ENCODE measurements around the gene CAMTA1.

Gene CAMTA1

DNA sequence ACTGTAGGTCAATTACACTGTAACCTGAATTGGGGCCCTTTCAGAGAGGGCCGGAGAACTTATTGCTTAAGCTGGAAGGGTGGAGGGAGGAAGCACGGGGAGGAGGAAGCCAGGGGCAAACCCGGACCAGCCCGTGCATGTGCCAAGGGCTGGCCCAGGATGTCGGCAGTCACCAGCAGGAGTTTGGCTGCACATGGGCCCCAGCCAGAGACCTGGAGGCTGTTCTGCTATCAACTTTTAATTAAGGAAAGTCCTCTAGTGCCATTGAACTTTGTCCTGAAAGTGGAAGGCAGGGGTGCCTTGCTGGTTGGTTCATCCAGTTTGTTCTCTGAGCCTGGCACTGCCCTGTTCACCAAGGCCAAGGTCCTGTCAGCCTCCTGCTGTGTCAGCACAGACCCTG lies 785.1 kb downstream of the CAMTA1 start:
- DNase-seq, result no peak

DNA sequence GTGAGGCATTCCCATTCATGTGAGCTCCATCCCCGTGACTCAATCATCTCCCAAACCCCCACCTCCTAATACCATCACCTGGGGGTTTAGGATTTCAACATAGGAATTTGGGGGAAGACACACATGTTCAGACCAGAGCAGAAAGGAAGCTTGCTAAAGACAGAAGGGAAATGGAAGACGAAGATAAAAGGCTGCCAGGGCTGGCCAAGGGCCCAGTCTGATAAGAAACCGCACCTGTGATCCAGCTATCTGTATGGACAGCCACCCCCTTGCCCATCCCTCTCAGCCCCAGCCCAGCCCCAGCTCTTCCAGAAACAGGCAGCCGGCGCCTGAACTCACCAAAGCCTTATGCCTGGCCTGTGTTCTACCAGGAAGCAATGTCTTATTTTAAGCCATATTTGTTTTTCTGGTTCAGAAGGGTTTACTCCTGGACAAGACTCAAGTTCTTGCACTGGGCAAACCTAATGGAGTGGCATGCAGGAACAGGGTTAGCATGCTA lies 787.4 kb downstream of the CAMTA1 start:
- DNase-seq, result no peak

DNA sequence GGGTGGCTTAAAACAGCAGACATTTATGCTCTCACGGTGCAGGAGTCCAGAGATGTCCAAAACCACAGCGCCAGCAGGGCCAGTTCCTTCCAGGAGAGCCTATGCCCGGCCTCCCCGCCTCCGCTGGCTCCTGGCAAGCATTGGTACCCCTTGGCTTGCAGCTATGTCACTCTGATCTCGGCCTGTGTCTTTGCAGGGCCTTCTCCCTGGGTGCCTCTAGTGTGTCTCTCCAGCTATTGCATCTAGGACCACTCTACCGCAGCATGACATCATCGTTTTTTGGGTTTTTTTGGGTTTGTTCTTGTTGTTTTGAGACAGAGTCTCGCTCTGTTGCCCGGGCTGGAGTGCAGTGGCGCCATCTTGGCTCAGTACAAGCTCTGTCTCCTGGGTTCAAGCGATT lies 788.2 kb downstream of the CAMTA1 start:
- DNase-seq, result no peak

DNA sequence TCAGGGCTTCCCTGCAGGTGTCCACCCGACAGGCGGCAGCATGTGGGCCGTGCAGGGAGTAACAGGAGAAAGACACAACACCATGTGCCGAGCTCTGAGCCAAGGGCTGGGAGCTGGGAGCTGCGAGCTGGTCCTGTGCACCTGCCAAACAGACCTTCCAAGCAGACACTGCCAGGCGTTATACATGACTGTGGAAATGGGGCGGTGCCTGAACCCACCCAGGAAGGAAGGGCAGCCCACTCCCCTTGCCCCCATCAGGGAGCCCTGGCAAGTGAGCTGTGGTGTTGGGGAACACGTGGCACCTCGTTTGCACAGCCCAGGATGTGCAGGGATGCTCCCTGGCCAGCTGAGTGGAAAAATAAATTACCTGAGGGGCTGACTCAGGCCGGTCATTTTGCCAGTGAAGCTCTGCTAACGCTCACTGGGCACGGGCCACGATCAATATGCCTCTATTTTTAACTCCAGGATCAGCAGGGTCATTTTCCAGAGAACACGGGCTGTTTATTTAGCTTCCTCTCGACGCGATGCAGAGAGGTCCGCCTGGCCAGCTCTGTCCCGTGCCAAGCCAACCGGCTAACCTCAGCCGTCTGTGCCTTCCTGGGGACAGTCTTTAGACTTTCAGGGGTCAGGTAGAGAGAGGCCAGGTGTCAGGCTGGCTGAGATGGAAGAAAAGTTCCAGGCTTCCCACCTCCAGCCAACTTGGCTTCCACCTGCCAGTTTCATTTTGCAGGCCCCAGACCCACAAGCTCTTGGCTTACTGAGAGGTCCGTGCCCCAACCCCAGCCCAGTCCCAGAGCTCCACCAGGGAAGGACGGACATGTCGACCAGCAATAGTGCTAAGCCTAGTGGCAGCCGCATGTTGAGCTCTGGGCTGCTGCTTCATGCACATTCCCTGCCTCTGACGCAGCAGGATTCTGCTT lies 789.1 kb downstream of the CAMTA1 start:
- no peak for DNase-seq

DNA sequence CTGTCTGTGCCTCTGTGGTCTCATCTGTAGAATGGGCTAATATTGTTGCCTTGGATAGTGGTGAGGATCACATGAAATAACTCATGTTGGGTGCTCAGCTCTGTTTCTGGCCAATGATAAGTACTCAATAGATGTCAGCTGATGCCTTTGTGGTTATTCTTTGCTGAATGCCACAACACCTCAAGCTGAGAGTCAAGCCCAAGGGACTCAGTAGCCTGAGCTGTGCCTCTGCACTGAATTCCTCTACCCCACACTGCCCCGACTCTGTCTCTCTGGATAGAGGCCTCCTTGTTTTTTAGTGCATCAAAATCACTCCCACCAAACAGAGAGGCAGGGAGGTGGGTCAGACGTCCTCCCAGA lies 789.8 kb downstream of the CAMTA1 start:
- DNase-seq, result no peak

DNA sequence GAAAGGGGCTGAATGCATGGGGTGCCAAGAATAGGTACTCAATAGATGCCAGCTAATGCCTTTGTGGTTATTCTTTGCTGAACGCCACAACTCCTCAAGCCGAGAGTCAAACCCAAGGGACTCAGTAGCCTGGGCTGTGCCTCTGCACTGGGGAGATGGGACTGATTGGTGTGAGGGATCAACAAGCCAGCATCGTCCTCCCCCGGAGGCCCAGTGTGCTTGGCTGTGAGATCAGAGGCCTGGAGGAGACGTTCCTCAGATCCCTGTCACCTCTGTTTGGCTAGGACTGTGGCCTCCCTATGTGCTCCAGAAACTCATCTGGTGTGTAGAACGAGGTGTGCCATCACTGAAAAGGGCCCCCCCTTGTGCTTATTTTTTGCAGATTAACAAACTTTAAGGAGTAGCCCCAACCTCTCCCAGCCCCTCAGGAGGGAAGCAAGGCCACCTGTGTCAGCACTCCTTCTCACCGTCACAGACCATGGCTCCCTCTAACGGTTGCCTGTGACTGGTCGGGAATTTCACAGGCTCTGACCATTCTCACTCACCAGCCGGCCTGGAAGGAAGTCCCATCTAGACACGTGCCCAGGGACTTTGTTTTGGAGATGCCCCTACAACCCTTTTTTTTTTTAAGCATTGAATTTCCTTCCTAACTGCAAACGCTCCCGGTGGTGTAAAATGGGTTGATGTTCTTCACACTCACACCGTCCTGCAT lies 791.8 kb downstream of the CAMTA1 start:
- DNase-seq, result no peak

DNA sequence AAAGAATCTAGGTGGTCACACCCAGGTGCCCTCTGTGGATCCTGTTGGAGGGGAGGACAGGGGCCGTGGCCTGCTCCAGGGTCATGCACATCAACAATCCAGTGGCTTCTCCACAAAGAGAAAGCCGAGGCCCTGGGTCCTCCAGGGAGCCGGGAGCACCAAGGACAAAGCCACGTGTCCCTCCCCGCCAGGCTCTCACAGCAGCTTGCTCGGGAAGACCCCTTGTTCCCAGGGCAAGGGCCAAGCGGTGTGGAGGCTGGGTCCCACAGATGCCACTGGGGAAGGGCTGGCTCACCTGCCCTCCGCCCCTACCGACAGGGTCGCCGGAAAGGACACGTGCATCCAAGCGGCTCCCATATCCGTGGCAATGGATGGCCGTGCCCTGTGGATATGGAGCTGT lies 793.0 kb downstream of the CAMTA1 start:
- no peak for DNase-seq

DNA sequence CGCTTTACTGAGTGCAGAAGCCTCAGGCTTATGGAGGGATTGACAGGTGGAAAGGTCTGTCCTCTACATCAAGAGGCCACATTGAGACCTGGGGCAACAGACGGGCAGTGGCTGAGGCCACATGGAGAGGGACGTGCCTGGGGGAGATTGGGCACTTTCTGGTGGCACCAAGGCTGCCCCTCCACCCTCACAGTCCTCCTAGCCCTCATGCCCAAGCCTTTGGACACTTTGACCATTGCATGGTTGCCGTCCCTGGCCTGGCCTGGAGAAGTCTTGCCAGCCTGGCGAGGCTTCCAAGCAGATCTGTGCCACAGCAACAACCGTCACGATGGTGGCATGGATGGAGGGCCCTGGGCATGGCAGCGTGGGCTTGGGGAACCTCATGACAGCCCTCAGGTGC lies 793.8 kb downstream of the CAMTA1 start:
- no peak for DNase-seq

DNA sequence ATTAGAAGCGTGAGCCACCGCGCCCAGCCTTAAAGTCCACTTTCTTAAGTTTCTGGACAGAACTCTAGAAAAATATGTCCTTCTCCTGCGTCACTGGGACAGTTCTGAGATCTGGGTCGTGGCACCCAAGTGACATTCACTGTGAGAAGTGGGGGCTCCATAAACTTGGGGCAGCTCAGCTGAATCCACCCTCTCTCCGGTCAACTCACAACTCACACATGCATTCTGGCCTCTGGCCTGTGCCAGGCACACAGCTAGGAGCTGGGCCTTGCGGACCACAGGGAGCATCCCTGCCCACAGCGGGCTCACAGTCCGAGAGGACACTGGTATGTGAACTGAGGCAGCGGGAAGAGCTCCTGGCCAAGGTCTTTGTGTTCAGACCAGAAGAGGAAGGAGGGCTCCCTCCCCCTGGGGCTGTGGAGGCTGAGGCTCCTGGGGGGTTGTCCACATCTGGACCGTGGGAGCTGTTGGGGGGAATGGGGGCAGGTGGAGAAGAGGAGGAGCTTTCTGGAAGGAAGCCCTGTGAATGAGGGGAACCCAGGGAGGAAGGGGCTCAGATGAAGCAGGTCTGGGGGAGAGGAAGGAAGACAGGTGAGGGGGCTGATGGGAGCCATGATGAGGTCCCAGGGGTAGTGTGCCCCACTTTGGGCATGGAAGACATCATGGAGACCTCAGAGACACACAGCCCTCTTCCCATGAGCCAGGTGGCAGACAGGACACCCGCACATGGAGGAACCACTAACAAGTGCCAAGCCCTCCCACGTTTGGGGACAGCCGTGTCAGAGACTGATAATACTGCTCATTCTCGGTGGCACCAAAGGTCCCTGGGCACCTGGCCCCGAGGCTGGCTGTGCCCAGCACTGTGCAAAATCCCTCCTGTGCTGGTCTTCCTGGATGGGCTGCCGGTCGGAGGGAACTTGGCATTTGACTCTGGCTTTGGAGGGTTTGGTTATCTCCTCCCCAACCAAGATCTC lies 794.9 kb downstream of the CAMTA1 start:
- DNase-seq, result no peak

DNA sequence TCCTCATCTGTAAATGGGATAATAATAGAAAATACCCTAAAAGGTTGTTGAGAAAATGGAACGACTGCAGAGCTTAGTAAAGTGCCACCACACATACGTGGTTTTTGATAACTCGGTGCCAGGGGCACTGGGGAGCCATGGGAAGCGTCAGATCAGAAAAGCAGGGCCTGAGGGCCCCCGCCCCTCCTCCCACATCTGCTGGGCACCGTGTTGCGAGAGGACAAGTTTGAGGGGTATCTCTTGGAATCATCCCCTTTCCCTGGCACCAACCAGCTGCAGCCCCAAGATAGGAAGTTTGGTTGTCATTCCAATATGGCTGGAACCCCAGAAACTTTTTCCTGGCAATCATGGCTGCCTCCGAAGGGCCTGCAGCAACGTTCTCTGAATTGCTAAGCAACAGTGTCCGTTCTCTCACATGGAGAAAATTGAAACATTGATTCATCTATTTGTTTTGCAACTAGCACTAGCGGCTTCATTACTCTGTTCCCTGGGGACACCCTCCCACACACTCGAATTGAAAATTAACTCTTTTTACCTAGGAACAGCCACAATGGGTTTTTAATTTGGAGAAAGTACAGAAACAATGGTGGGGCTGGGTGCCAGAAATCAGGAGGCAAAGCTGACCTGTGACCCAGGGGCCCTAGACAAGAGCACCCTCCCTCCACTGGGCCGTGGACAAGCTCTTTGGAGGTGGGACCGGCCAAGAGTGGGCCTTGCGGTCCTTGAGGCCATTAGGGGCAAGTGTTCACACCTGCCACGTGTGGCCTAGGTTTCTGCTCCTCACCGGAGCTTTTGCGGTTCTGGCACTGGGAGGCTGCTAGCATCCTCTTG lies 795.9 kb downstream of the CAMTA1 start:
- DNase-seq, result no peak

DNA sequence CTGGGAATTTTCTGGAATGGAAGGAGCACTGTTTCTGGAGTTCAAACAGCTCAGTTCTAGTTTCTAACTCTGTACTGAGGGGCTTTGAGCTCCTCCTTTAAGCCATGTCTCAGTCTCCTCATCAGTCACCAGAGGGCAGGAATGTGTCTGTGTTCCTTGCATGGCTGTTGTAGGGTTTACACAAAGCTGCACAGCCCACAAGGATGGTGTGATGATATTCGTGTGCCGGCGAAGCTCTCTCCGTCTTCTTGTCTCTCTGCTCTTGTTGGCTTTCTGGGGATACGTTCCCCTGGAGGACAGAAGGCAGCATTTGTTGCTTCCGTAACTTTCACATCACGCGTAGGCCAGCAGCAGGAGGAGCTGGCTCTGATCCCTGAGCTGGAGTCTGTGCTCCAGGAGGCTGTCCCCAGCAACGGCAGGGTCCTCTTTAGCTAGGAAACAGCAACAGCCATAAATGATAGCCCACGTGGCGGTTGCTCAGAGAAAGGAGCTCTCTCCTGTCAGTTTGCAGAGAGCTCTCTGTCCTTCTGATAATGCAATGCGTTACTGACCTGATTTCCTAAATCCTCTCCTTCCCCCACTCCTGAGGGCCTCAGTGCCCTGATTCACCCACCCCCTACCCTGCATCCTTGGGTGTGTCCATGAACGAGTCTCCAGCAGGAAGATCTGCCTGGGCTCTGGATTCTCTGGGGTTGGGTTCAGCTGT lies 796.7 kb downstream of the CAMTA1 start:
- DNase-seq, result no peak

DNA sequence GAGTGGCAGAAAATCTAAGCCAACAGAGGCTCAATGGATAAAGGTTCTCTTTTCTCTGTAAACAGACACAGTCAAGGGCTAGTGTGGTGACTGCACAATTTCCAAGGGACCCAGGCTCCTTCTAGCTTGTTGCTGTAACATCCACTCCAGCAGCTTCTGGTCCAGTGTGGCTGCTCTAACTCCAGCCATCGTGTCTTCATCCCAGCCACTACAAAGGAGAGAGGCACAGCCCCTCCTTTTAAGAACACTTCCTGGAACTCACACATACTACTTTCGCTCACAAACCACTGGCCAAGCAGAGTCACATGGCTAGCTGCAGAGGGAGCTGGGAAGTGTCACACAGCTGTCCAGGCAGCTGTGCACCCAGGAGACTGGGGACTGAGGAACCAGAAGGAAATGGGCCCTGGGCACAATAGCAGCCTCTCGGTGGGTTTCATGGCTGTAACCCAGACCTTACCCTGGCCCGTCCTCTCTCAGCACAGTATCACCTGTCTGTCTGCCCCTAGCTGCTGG lies 797.3 kb downstream of the CAMTA1 start:
- DNase-seq, result no peak

DNA sequence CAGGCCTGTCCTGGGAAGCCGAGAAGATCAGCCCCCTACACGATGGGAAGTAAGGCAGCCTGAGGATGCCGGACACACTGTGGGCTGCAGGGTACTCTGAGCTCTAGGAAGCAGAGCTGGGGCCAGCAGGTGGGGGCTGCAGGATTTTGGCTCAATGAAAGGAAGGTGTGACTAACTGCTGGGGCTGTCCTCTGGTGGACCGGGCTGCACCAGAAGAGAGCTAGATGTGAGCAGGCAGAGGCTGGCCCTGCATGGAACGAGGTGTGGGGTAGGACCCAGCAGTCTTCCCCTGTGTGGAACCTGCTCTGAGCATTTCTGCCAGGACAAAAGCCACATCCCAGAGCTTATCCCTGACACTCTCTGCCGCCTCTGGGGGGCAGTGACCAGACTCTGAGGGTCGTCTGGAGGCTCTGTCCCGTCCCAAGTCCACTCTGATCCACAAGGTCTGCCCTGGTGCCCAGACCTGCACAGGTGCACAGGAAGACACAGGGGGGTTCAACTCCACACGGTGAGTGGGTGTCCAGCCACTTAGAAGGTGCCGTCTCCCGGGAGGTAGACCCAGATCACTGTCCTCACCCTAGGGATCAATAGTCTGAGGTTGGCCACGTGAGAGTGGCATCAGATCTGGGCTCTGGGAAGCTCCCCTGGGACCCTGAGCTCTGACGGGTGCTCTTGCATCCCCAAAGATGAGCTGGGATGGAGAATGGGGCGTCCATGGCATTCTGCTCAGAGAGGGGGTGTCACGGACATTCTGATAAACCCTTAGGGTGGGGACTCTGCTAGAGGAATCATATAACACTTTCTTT lies 798.2 kb downstream of the CAMTA1 start:
- DNase-seq, result no peak

DNA sequence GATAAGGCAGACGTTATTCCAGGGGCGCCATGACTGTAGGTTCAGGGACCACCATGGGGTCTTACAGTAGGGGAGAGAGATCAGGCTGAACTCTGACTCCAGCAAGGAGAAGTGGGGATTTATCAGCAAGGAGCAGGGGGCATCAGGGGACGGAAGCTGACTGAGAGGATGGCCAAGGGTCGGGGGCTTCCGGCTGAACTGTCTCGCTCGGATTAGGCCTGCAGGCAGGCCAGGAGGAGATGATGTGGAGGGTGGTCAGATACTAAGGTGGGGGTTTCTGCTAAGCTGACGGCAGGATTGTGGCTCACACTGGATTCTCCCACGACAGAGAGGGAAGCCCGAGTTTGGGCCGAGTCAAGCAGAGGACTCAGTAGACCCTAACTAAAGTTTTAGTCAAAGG lies 798.9 kb downstream of the CAMTA1 start:
- DNase-seq, result no peak

DNA sequence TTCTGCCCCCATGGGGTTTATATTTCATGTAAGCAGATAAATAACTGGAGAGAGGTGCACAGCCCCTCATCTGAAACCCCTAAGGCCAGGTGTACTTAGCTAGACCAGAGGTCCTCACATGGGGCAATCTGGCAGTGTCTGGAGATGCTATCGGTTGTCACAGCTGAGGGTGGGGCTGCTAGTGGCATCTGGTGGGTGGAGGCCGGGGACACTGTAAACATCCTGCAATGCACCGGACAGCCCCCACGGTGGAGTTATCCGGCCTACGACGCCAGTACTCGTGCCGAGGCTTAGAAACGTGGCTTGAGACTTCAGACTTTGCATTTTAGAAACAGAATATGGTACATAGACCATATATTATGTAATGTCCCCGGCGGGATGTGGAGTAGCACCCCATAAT lies 799.4 kb downstream of the CAMTA1 start:
- no peak for DNase-seq

DNA sequence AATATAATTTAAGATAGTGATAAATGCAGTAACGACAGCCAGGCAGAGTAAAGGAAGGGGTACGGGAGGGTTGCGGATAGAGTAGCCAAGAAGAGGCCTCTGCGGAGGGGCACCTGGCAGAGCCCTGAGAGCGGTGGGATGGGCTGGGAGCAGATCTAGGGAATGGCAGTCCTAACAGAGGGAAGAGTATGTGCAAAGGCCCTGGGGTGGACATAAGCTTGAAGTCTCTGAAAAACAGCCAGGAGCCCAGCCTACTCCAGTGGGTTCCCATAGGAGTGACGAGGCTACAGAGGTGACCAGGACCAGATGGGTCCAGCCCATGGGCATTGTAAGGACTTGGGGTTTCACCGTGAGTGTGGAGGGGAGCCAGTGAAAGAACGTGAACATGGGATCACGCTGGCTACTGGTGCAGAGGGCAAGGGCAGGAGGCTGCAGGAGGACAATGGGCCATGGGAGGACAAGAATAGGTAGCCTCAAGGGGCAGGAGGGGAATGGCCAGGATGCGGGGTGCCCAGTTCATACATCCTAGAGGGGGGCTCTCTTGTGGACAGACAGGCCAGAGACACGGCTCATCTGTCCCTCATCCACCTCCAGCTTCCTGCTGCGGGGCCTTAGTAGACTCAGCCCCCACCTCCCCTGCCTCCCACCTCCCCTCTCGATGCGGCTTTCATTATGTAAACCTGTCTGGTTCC lies 800.1 kb downstream of the CAMTA1 start:
- no peak for DNase-seq

DNA sequence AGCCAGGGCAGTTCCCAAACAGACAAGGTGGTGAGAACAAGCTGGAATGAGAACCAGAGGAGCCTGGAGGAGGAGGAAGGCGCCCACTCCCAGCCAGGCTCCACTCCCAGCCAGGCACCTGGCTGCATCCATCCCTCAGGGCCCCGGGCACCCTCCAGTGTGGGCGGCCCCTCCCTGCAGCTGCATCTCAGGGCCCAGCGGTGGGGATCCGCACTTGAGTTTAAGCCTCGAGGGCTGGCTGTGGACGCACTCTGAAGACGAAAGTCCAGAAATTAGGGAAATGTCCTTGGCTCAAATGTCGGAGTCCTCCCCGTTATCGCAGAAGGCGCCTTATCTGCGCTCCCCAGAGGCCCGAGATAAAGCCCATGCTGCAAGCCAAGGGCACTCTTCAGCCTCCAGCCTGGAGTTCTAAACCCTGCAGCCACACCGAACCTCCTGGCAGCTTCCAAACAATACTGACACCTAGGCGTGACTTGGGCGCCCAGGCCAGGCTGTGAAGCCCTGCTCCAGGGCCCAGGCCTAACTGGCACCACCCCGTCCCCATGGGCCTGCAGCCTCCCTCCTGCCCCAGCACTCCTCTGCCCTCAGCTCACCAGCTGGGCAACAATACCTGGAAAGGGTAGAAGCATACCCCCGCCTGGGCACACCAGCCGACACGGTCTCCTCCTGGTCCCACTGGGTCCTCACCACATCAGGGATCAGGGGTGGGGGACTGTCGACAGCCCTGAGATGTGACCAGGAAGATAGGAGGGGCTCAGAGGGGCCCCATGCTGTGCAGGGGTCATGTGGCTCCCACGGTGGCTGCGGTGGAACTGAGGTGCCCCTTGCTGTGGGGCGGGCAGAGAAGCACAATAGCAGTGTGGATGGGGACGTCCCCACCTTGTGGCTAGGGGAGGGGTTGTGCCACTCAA lies 801.0 kb downstream of the CAMTA1 start:
- no peak for DNase-seq

DNA sequence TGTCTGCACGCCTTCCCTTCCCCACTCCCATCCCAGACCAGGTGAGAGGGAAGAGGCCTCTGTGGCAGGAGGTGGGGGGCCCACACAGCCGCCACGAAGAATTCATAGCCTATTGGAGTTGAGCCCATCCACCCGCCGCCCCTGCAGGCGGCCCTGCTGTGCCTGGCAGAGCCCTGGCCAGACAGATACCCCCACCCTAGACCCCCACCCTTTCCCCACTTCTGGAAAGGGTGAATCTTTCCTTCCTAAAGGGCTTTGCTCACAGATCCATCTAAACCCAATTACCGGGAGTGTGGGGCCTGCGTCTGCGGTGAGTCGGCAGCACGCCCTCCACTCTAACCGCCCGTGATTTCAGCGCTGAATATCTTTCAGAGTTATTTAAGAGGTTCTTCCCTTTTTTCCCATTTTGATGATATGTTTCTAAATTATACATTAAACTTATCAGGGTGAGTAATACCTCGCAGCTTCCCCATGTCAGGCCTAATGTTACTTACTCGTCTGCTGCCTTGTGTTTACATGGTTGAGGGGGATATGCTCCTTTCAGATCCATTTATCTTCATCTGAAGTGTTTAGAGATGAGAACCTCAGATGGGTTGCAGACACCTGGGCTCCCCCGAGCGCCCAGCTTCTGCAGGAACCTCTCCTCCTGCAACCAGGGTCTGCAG lies 802.0 kb downstream of the CAMTA1 start:
- no peak for DNase-seq

Measured in T-helper 2 cell (primary cell).